Measurements from ENCODE around the gene WWOX. TPM values are rescaled to one million over a fixed set of nuclear protein-coding genes. Genes with fewer than 3 reads are reported as not detected.
A peak's percentile ranks its signal among the peaks of the same experiment; 100 is the strongest.
"Not testable (repeated sequence)": the region's sequence is repeated elsewhere in the genome, so short reads cannot be mapped to it uniquely, and the experiment has no call there.

The WWOX gene
- polyA plus RNA-seq, 3 donors, result 36.2 to 37.9 (median 36.7) TPM

GRCh38 chr16:78584991-78585390, 485.5 kb downstream of the WWOX start:
- no peak for DNase-seq (ENCODE audit: extremely low read depth in 1 of 11, low read depth in 9 of 11, low spot score in 4 of 11)

GRCh38 chr16:78589331-78589730, 489.9 kb downstream of the WWOX start:
- DNase-seq (ENCODE audit: extremely low read depth in 1 of 11, low read depth in 9 of 11, low spot score in 4 of 11), result no peak

DNA sequence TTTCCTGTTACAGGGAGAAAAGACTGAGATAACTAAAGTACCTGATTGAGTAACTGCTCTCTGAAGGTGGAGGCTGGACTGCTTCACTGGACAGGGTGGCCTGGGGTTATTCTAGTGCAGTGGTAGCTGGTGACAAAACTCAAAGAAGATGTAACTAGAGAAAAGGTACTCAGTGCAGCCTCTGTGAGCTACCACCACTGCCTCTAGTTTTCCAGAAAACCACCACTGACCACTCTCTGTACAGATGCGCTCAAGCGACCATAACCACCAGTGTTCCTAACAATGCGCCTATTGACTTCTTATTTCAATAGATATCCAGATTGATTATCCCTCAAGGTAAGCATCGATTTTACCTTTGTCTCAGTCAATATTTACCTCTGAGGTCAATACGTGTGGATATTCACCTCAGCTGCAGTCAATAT, 492.2 kb downstream of the WWOX start:
- DNase-seq (ENCODE audit: extremely low read depth in 1 of 11, low read depth in 9 of 11, low spot score in 4 of 11), result no peak

DNA sequence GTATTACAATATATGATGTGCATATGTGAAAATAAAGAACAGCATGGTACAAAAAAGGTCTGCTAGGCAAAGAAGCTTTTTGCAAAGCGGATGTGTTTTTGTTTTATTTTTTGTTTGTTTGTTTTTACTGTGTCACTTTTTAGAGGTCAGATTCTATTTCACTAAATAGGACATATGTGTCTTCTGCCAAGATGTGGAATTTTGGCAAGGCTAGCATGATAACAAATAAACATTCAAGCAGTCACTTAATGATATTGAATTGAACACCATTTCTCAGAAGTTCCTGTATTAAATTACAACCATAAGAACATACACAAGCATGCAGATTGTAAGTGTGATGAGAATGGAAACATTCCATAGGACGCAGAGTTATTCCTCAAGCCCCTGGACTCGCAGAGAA, 492.7 kb downstream of the WWOX start:
- DNase-seq (ENCODE audit: extremely low read depth in 1 of 11, low read depth in 9 of 11, low spot score in 4 of 11), result no peak

- DNase-seq (ENCODE audit: extremely low read depth in 1 of 11, low read depth in 9 of 11, low spot score in 4 of 11), result no peak
These were observed 493.9 kb downstream of the WWOX start for GRCh38 chr16:78593352-78593751.

DNA sequence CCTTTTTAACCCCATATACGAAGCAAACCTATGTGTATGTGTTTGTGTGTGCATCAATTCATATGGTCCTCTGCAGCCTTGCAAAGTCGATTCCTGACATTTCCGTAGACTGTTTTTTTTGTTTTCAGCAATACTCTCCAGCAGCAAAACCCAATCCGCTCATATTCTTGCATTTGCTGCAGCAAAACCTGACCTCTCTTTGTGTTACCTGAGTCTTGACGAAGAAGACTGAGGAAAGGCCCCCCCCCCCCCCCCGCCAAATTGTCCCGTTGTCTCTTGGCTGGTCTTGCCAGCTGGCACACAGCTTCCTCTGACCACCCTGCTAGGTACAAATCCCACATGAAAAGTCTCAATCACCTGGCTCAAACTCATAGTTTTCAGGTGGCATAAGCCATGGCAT, 494.7 kb downstream of the WWOX start:
- DNase-seq (ENCODE audit: extremely low read depth in 1 of 11, low read depth in 9 of 11, low spot score in 4 of 11), result no peak

GRCh38 chr16:78596348-78596995, 497.0 kb downstream of the WWOX start:
- DNase-seq (ENCODE audit: extremely low read depth in 1 of 11, low read depth in 9 of 11, low spot score in 4 of 11), result no peak

DNA sequence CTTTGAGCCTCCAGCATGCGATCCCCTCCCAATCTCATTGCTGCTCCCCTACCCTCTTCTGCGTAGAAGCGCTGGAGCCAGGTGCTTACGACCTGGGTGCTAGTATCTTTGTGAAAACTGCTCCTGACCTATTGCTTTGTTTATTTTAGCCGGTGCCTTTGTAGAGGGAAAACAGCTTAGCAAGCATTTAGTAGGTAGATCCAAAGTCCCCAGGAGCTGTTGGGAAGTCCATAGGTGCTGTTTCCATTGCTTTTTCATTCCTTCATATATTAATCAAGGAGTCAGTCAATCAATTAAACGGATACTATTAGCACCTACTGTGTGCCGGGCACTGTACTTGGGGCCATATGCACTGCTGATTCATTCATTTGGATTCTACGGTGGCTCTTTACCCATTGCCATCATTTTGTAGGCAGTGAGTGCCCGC, 497.6 kb downstream of the WWOX start:
- DNase-seq (ENCODE audit: extremely low read depth in 1 of 11, low read depth in 9 of 11, low spot score in 4 of 11), result no peak

- DNase-seq (ENCODE audit: extremely low read depth in 1 of 11, low read depth in 9 of 11, low spot score in 4 of 11), result no peak
These were observed 498.5 kb downstream of the WWOX start for GRCh38 chr16:78597809-78598570.

DNA sequence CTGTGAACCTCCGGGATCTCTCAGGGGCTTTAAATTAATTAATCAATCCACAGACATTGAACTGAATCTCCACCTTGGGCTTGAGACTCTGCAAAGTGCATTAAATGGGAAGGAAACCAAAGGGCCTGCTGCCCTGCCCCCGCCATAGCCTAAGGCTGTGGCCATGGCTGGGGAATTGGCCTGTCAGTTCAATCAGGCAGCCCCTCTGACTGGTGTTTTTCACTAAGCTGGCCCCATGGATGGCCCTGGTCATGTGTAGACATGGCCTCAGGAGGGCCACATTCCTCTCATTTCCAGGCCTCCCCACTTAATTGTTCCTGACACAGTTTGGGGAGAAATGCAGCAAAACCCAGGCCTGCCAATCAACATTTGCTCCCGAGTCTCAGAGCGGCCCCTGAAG, 499.8 kb downstream of the WWOX start:
- DNase-seq (ENCODE audit: extremely low read depth in 1 of 11, low read depth in 9 of 11, low spot score in 4 of 11), result no peak

DNA sequence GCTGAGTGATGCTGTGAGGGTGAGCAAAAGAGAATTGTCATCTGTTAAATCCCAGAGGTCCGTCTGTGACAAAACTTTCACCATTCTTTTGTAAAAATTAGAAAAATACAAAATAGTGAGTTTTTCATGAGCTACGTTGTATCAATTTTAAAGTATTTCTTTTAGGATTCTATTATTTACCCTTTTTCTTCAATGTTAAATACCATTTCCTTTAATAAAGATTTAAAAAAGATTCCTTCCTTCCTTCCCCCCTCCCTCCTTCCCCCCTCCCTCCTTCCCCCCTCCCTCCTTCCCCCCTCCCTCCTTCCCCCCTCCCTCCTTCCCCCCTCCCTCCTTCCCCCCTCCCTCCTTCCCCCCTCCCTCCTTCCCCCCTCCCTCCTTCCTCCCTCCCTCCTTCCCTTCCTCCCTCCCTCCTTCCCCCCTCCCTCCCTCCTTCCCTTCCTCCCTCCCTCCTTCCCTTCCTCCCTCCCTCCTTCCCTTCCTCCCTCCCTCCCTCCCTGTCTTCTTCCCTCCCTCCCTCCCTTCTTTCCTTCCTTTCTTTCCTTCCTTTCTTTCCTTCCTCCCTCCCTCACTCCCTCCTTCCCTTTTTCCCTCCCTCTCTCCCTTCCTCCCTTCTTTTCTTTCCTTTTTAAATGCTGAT, 505.1 kb downstream of the WWOX start:
- not testable (repeated sequence) for DNase-seq (ENCODE audit: extremely low read depth in 1 of 11, low read depth in 9 of 11, low spot score in 4 of 11)

DNA sequence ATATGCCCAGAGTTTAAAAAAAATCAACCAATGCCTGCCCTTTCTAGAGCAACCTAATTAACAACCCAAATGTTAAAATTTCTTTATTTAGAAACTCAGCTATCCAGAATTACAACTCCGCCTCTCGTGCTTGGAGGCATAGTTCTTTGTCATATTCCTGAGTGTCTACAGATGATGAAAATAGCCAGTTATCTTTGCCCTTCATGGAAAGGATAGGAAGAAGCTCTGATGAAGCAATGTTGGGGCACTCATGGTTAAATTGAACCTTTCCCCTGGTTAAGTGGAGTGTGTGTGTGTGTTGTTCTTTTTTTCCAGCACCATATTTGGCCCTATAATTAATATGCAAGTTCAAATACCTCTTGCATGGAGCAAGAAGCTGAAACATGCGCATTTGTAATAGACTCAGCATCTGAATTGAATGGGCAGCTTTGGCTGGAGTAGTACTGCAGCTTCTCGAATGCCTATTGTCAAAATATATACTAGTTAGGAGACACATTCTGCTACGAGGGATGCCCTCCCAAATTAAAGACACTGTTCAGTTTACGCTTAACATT, 506.2 kb downstream of the WWOX start:
- no peak for DNase-seq (ENCODE audit: extremely low read depth in 1 of 11, low read depth in 9 of 11, low spot score in 4 of 11)

- DNase-seq (ENCODE audit: extremely low read depth in 1 of 11, low read depth in 9 of 11, low spot score in 4 of 11), result no peak
These were observed 507.1 kb downstream of the WWOX start for GRCh38 chr16:78606545-78606944.

DNA sequence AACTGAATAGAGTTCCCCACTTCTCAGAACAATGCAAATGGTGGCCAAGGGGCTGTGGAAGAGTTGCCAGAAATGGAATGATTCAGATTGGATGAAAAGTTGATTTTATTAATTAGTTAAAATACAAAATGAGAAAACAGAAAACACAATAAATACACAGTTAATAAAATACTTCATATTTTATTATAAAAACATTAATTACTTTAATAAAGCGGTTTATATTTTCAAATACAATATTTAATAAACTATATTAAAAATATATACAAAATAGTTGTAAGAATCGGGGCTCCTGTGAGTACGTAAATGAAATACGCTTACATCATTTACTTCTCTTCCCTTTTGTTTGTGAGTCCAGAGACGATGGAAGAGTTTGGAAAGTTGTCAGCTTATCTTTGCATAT, 507.6 kb downstream of the WWOX start:
- DNase-seq (ENCODE audit: extremely low read depth in 1 of 11, low read depth in 9 of 11, low spot score in 4 of 11), result no peak

GRCh38 chr16:78607465-78607864, 508.0 kb downstream of the WWOX start:
- DNase-seq (ENCODE audit: extremely low read depth in 1 of 11, low read depth in 9 of 11, low spot score in 4 of 11), result no peak

DNA sequence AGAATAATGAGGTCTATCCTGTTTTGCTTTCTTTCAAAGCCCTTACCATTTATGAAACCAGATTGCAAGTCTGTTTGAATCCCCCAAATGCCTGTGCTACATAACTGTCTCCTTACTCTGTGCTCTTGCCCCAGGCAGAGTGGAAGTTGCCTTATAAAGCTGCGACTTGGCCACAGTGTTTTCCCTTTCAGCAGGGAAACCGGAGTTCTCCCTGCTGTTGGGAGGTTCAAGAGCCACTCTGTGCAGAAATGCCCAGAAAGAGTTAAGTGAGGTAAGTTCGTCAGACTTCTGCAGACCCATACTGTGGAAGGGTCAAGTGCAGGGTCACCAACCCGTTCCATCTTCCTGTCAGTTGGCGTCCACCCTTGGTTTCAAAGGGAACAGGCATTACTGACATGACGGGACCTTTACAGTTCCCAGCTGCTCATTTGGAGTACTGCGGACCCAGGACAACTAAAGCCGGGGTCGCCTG, 508.9 kb downstream of the WWOX start:
- DNase-seq (ENCODE audit: extremely low read depth in 1 of 11, low read depth in 9 of 11, low spot score in 4 of 11), result peak in 6 of 11 donors; percentile 27 to 51 (median 40)

- DNase-seq (ENCODE audit: extremely low read depth in 1 of 11, low read depth in 9 of 11, low spot score in 4 of 11), result no peak
These were observed 510.2 kb downstream of the WWOX start for GRCh38 chr16:78609402-78610274.

DNA sequence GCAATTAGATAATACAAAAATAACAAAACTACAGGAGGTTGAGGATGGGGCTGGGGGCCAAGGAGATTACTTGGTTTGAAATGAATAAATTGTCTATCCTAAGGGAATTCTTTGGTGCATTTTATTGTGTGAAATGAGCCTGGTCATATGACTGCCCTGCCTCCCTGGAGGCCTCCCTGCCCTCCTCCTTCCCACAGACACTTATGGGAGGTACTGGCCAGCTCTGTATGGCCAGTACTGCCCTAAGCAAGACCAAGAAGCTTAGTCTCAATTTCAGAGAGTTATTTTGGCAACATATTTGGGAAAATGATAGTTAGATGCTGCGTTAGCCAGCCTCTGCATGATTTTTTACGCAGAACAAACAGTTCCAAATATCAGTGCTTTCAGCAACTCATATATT, 511.9 kb downstream of the WWOX start:
- DNase-seq (ENCODE audit: extremely low read depth in 1 of 11, low read depth in 9 of 11, low spot score in 4 of 11), result no peak

GRCh38 chr16:78619811-78620210, 520.4 kb downstream of the WWOX start:
- no peak for DNase-seq (ENCODE audit: extremely low read depth in 1 of 11, low read depth in 9 of 11, low spot score in 4 of 11)
